Activated T-helper 9 cell treated with anti-CD3 and anti-CD28 coated beads, Interleukin-2, amount 50 U/mL, for 16 hours (primary cell): Measurements from ENCODE around the gene TMEM61.
"Not testable (repeated sequence)": the region's sequence is repeated elsewhere in the genome, so short reads cannot be mapped to it uniquely, and the experiment has no call there.

ENCODE experiments used
- DNase-seq: peaks from one replicate; pipeline ENCODE4 v3.0.0-alpha.2; 2020; ENCODE audit warnings: low read depth

The TMEM61 gene

GRCh38 chr1:55002686-55003085 lies 22.3 kb downstream of the TMEM61 start:
- DNase-seq, result no peak

- DNase-seq, result no peak
These were observed 25.1 kb downstream of the TMEM61 start for GRCh38 chr1:55005351-55006140.

- DNase-seq, result no peak
These were observed 26.5 kb downstream of the TMEM61 start for GRCh38 chr1:55006931-55007330.

GRCh38 chr1:55007625-55008024 lies 27.2 kb downstream of the TMEM61 start:
- DNase-seq, result no peak

DNA sequence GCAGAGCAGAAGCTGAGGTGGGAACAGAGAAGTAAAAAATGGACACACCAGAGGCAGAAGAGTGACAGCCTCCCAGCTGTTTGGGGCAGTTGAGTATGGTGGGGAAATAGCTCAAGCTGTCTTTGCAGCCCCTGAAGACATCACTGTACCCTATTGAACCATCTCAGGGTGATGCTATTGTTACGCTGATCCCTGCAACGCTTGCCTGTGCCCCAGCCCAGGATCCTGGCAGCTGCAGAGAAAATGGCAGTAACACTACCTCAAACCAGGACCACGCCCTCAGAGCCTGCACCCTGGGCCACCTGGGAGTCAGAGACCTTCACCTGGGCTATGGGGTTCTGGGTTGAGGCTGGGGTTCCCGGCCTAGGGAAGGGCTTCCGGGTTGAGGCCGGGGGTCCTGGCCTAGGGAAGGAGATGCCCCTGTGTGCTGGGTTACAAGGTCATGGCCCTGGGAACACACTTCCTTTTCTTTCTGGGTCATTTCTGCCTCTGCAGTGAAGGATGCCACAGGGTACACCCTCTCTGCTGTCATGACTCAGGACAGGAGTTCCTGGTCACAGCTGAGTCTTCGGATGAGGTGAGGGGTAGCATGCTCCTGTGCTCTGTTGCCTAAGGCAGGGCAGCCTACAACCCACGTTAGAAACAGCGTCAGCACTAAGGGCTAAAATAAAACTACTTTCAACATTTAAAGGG lies 29.9 kb downstream of the TMEM61 start:
- DNase-seq, result no peak

DNA sequence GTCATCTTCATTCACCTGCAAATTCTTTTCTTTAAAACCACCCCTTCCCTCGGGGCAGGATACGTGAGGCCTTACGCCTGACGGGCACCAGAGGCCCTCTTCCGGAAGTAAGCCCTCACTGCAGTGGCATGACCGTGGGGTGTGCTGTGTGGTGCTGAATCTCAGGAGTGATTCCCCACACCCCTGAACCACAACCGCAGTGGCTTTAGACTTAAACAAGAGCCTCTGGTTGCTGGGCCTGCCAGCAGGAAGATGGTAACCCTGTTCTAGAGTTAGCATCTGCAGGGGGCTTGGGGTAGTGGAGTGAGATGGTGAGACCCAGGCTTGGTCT lies 30.4 kb downstream of the TMEM61 start:
- DNase-seq, result no peak

DNA sequence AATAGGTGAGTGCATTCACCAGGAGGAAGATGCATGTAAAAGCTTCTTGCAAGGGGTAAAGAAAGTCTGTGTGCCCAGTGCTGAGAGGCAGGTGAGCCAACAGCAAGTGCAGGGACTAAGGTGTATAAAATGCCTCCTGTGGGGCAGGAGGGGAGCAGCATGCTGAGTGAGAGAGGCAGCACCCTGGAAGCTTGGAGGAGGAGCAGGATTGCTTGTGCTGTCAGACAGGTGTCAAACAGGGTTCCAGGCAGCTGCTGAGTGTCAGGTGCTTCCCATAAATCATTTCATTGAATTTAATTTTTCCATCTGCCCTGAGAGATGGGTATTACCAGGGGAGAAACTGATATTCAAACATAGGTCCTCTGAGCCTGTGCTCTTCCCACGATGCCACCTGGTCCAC lies 32.2 kb downstream of the TMEM61 start:
- DNase-seq, result no peak

DNA sequence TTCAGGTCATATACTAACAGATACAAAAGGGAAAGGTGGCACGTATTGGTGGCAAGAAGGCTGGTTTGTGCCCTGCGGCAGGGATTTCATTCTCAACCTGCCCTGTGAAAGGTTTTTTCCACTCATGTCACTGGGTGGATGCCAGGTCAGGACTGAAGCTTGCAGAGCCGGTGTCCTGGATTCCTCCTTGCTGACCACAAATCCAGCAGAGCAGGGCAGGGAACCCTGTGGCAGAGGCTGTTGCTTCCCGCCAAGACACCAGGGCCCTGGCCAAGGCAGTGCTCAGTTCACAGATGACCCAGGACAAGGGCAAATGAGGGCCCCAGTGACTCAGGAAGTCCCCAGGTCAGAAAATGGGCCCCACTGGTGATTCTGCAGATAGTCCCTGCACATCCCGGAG lies 34.7 kb downstream of the TMEM61 start:
- DNase-seq, result no peak

DNA sequence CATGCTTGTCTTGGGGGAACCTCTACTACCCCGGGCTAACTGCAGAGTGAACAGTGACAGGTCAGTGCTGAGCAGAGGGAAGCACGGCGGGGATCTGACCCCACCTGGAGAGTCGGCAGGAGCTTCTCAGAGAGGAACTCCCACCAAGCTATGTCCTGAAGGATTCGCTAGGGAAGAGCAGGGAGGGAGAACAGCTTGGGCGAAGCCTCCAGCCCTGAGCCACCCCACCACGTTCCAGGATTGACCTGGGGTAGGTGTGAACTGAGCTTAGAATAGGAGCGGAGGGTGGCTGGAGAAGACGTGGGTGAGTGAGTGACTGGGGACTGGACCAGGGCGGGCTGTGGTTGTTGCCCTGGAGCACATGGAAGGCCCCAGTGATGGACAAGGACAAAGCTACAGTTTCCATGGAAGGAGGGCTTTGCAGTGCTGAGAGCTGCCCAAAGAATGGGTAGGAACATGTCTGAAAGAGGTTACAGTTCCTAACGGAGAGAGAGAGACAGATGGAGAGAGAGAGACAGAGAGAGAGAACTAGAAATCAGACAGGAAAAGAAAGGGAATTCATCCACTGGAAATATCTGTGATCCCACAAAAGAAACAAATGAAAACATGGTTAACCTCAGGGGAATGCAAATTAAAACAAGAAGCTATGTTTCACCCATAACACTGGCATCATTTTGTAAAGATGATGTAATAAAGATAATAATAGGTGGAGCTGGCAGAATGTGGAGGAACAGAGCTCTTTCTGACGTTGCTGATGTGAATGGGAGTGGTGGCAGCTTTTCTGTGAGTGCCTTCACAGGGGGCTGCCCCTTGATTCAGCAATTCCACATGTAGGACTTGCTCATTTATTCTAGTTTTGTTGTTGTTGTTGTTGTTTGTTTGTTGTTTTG lies 35.5 kb downstream of the TMEM61 start:
- no peak for DNase-seq

DNA sequence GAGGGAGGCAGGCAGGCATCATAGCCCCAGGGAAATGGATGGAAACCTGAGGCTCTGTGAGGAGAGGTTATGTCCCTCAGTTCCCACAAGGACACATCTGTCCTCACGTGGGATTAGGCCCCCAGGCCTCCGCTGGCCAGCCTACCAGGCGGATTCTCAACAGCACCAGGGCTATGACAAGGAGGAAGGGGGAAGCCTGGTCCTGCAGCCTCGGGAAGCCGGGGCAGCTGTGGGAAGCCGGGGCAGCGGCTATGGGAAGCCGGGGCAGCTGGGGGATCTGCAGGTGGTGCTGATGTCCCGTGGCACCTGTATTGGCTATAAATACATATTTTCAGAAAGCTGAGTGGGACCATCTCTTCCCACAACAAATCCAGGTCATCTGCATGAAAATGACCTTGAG lies 38.0 kb downstream of the TMEM61 start:
- no peak for DNase-seq

DNA sequence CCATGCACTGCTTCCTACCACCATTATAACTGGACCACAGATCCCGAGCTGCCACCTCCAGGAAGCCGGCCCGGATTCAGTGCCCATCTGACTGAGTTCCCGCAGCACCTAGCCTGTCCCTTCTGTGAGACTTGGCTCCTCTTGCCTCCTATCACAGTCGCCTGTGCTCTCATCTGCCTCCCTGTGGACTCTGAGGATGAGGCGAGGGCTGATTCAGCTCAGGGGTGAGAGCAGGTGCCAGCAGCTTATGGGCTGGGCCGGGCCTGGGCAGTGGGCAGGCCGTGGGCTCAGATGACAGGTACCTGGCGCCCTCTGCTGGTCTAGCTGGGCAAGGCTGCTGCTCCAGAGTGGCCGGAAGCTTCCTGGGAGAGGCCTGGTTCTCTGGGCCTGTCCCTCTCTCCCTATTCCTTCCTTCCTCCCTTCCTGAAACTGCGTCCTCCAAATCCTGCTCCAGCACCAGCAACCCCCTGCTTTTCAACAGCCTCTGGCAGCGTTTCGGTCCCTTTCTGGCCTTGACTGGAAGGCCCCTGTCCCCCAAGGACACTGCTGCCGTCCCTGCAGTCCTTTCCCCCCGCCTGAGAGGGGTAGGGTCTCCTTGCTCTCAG lies 41.6 kb downstream of the TMEM61 start:
- DNase-seq, result peak; percentile 42

DNA sequence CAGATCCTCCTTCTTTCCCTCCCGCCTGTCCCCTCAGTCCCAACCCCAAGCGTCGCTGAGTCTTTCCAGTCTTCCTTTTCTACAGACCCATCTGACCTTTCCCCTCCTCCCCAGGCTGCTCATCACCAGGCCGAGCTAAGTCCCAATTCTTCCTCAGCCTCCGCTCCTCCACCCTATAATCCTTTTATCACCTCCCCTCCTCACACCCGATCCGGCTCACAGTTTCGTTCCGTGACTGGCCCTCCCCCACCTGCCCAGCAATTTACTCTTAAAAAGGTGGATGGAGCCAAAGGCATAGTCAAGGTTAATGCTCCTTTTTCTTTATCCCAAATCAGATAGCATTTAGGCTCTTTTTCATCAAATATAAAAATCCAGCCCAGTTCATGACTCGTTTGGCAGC lies 43.7 kb downstream of the TMEM61 start:
- not testable (repeated sequence) for DNase-seq

GRCh38 chr1:55026682-55027081 lies 46.3 kb downstream of the TMEM61 start:
- not testable (repeated sequence) for DNase-seq

- not testable (repeated sequence) for DNase-seq
These were observed 50.7 kb downstream of the TMEM61 start for GRCh38 chr1:55031098-55031497.

DNA sequence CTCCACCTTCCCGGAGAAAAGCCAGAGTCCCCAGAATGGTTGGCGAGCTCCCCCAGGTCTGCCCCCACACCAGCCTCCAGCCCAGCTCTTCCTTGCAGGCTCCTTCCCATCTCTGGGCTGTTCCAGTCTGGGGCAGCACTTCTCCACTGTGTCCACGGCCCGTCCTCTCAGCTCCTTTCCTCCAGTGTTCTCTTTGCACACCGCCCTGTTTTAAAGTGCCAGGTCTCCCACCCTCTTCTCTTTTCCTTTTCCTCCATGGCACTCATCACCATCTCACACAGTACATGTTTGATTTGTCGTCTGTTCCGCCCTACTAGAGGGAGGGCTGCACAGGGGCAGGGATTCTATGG lies 52.8 kb downstream of the TMEM61 start:
- no peak for DNase-seq

- no peak for DNase-seq
These were observed 54.2 kb downstream of the TMEM61 start for GRCh38 chr1:55034476-55035133.

DNA sequence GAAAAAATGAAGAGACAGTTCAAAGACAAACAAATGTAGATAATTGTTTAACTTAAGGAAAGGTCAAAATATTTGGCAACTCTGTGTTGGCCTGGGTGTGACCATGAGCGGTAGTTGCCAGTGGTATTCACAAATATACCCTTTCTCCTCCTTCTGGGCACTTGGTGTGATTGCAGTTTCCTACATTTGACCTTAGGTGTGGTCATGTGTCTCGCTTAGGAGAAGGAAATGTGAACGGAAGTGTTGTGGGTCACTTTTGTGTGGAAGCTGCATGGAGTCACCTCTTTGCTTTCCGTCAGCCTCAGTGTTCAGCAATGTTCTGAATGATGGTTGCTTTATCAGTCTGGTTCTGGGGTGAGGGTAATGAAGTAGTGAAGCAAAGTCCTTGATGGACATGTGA lies 55.5 kb downstream of the TMEM61 start:
- DNase-seq, result no peak

- DNase-seq, result no peak
These were observed 57.5 kb downstream of the TMEM61 start for GRCh38 chr1:55037733-55038551.

DNA sequence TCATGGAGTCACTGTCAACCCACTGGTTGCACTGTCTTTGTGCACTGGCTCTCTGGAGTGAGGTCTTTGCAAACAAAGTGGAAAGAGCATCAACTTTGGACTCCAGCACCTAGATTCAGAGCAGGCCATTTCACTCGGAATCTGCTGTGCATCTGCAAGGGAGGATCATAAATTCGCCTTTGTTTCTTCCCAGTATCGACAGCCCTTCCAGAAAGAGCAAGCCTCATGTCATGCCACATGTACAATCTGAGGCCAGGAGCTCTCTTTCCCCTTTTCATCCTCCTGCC lies 58.1 kb downstream of the TMEM61 start:
- DNase-seq, result no peak

- no peak for DNase-seq
These were observed 58.5 kb downstream of the TMEM61 start for GRCh38 chr1:55038974-55039341.

GRCh38 chr1:55039342-55040082 lies 59.1 kb downstream of the TMEM61 start, which contains the start of gene PCSK9:
Gene PCSK9 (plus strand): TSS chr1:55039548. CDS start chr1:55039838, 290 bp downstream.
- no peak for DNase-seq
